HepG2 (cell line): ENCODE results near the gene PPP2R5B. TPM values are rescaled to one million over a fixed set of nuclear protein-coding genes. Genes with fewer than 3 reads are reported as not detected.

ENCODE experiments used
- HNRNPH1 ChIP-seq: fragments of 200-400 bp; formaldehyde crosslinking; optimal IDR thresholded peaks from 2 replicates; pipeline ENCODE3; 2017; ENCODE audit warnings: mild to moderate bottlenecking, low read depth, low read length
- KLF6 ChIP-seq: IDR thresholded peaks from 2 replicates; pipeline ENCODE4 v1.8.0; 2016; ENCODE audit warnings: missing biosample characterization, missing genetic modification reagents
- RORA ChIP-seq: sonication (generic); formaldehyde crosslinking; IDR thresholded peaks from 2 replicates; pipeline ENCODE4 v1.5.0; 2020; ENCODE audit warnings: mild to moderate bottlenecking, missing genetic modification reagents, moderate library complexity
- ZNF180 ChIP-seq: sonication (generic); formaldehyde crosslinking; IDR thresholded peaks from 2 replicates; pipeline ENCODE4 v1.4.0; 2020; ENCODE audit warnings: low read depth, missing genetic modification reagents, borderline replicate concordance
- ZNF235 ChIP-seq: sonication (generic); formaldehyde crosslinking; IDR thresholded peaks from 2 replicates; pipeline ENCODE4 v1.8.1; 2023; ENCODE audit warnings: mild to moderate bottlenecking, missing genetic modification reagents, borderline replicate concordance
- ZNF557 ChIP-seq: sonication (generic); formaldehyde crosslinking; IDR thresholded peaks from 2 replicates; pipeline ENCODE4 v1.4.0; 2020; ENCODE audit warnings: missing genetic modification reagents
- ZNF83 ChIP-seq: sonication (generic); formaldehyde crosslinking; IDR thresholded peaks from 2 replicates; pipeline ENCODE4 v1.4.0; 2020; ENCODE audit warnings: missing genetic modification reagents, mild to moderate bottlenecking, borderline replicate concordance
- polyA plus RNA-seq, 8 experiments: library from polyadenylated mRNA; depleted of rRNA in 3 of 8; stranded (reverse) in 7 of 8; unstranded in 1 of 8; fragments of >200 nt; fragmentation: Illumina TruSeq in 4 of 8; extraction: Trizol in 4 of 8; gene quantifications; 2 replicates each; pipeline versions ENCODE4 v1.2.1 to v1.2.3, GENCODE V29; 2011 to 2016; ENCODE audit warnings: low read depth in 4 of 8, missing spikeins in 1 of 8, mixed read lengths in 1 of 8; ENCODE audit not compliant: insufficient read depth in 1 of 8
- total RNA-seq, 5 experiments: library from RNA; depleted of rRNA; stranded (reverse); fragments of >200 nt; fragmentation: Illumina TruSeq; extraction: Trizol; gene quantifications; 2 replicates each; pipeline ENCODE4 v1.2.3, GENCODE V29; 2016; ENCODE audit warnings: low read depth in 1 of 5
- TF ChIP-seq, protein P1 (sequence below): sonication (generic); formaldehyde crosslinking; IDR thresholded peaks from 2 replicates; pipeline ENCODE4 v1.4.0; 2020; ENCODE audit warnings: low read depth, missing genetic modification reagents
- TF ChIP-seq, protein P2 (sequence below): sonication (generic); formaldehyde crosslinking; IDR thresholded peaks from 2 replicates; pipeline ENCODE4 v1.5.0; 2020; ENCODE audit warnings: missing genetic modification reagents
- TF ChIP-seq, protein P3 (sequence below): sonication (generic); formaldehyde crosslinking; conservative IDR thresholded peaks from 2 replicates; pipeline ENCODE4 v1.8.0; 2022; ENCODE audit warnings: missing genetic modification reagents
- TF ChIP-seq, protein P4 (sequence below): sonication (generic); formaldehyde crosslinking; IDR thresholded peaks from 2 replicates; pipeline ENCODE4 v1.5.0; 2020; ENCODE audit warnings: missing genetic modification reagents, mild to moderate bottlenecking, borderline replicate concordance
- TF ChIP-seq, protein P5 (sequence below): sonication (generic); formaldehyde crosslinking; IDR thresholded peaks from 2 replicates; pipeline ENCODE4 v1.4.0; 2020; ENCODE audit warnings: missing genetic modification reagents
- TF ChIP-seq, protein P6 (sequence below): sonication (generic); formaldehyde crosslinking; IDR thresholded peaks from 2 replicates; pipeline ENCODE4 v1.4.0; 2020; ENCODE audit warnings: missing genetic modification reagents

Gene PPP2R5B
- total and polyA plus RNA-seq, 2 of the 13 experiments (the other 11 are each of a cell fraction or from before 2014, with no cell fraction given), result 2.3 to 8.3 TPM

GRCh38 chr11:64891215-64891848 lies 33.2 kb upstream of the PPP2R5B start (continued):
- TF ChIP-seq, protein P1, sequence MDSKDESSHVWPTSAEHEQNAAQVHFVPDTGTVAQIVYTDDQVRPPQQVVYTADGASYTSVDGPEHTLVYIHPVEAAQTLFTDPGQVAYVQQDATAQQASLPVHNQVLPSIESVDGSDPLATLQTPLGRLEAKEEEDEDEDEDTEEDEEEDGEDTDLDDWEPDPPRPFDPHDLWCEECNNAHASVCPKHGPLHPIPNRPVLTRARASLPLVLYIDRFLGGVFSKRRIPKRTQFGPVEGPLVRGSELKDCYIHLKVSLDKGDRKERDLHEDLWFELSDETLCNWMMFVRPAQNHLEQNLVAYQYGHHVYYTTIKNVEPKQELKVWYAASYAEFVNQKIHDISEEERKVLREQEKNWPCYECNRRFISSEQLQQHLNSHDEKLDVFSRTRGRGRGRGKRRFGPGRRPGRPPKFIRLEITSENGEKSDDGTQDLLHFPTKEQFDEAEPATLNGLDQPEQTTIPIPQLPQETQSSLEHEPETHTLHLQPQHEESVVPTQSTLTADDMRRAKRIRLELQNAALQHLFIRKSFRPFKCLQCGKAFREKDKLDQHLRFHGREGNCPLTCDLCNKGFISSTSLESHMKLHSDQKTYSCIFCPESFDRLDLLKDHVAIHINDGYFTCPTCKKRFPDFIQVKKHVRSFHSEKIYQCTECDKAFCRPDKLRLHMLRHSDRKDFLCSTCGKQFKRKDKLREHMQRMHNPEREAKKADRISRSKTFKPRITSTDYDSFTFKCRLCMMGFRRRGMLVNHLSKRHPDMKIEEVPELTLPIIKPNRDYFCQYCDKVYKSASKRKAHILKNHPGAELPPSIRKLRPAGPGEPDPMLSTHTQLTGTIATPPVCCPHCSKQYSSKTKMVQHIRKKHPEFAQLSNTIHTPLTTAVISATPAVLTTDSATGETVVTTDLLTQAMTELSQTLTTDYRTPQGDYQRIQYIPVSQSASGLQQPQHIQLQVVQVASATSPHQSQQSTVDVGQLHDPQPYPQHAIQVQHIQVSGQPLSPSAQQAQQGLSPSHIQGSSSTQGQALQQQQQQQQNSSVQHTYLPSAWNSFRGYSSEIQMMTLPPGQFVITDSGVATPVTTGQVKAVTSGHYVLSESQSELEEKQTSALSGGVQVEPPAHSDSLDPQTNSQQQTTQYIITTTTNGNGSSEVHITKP (CRISPR knock-in tag), result no peak
- no peak for TF ChIP-seq ZNF557
- TF ChIP-seq RORA (CRISPR knock-in tag), result no peak
- TF ChIP-seq ZNF180, result no peak
- TF ChIP-seq, protein P2, sequence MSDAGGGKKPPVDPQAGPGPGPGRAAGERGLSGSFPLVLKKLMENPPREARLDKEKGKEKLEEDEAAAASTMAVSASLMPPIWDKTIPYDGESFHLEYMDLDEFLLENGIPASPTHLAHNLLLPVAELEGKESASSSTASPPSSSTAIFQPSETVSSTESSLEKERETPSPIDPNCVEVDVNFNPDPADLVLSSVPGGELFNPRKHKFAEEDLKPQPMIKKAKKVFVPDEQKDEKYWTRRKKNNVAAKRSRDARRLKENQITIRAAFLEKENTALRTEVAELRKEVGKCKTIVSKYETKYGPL, result no peak
- TF ChIP-seq, protein P3, sequence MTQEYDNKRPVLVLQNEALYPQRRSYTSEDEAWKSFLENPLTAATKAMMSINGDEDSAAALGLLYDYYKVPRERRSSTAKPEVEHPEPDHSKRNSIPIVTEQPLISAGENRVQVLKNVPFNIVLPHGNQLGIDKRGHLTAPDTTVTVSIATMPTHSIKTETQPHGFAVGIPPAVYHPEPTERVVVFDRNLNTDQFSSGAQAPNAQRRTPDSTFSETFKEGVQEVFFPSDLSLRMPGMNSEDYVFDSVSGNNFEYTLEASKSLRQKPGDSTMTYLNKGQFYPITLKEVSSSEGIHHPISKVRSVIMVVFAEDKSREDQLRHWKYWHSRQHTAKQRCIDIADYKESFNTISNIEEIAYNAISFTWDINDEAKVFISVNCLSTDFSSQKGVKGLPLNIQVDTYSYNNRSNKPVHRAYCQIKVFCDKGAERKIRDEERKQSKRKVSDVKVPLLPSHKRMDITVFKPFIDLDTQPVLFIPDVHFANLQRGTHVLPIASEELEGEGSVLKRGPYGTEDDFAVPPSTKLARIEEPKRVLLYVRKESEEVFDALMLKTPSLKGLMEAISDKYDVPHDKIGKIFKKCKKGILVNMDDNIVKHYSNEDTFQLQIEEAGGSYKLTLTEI (CRISPR knock-in tag), result no peak
- TF ChIP-seq ZNF235 (CRISPR knock-in tag), result no peak
- TF ChIP-seq, protein P4, sequence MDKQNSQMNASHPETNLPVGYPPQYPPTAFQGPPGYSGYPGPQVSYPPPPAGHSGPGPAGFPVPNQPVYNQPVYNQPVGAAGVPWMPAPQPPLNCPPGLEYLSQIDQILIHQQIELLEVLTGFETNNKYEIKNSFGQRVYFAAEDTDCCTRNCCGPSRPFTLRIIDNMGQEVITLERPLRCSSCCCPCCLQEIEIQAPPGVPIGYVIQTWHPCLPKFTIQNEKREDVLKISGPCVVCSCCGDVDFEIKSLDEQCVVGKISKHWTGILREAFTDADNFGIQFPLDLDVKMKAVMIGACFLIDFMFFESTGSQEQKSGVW (CRISPR knock-in tag), result no peak
- no peak for TF ChIP-seq HNRNPH1
- TF ChIP-seq ZNF83 (CRISPR knock-in tag), result no peak
- TF ChIP-seq, protein P5, sequence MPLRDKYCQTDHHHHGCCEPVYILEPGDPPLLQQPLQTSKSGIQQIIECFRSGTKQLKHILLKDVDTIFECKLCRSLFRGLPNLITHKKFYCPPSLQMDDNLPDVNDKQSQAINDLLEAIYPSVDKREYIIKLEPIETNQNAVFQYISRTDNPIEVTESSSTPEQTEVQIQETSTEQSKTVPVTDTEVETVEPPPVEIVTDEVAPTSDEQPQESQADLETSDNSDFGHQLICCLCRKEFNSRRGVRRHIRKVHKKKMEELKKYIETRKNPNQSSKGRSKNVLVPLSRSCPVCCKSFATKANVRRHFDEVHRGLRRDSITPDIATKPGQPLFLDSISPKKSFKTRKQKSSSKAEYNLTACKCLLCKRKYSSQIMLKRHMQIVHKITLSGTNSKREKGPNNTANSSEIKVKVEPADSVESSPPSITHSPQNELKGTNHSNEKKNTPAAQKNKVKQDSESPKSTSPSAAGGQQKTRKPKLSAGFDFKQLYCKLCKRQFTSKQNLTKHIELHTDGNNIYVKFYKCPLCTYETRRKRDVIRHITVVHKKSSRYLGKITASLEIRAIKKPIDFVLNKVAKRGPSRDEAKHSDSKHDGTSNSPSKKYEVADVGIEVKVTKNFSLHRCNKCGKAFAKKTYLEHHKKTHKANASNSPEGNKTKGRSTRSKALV (CRISPR knock-in tag), result no peak
- TF ChIP-seq, protein P6, sequence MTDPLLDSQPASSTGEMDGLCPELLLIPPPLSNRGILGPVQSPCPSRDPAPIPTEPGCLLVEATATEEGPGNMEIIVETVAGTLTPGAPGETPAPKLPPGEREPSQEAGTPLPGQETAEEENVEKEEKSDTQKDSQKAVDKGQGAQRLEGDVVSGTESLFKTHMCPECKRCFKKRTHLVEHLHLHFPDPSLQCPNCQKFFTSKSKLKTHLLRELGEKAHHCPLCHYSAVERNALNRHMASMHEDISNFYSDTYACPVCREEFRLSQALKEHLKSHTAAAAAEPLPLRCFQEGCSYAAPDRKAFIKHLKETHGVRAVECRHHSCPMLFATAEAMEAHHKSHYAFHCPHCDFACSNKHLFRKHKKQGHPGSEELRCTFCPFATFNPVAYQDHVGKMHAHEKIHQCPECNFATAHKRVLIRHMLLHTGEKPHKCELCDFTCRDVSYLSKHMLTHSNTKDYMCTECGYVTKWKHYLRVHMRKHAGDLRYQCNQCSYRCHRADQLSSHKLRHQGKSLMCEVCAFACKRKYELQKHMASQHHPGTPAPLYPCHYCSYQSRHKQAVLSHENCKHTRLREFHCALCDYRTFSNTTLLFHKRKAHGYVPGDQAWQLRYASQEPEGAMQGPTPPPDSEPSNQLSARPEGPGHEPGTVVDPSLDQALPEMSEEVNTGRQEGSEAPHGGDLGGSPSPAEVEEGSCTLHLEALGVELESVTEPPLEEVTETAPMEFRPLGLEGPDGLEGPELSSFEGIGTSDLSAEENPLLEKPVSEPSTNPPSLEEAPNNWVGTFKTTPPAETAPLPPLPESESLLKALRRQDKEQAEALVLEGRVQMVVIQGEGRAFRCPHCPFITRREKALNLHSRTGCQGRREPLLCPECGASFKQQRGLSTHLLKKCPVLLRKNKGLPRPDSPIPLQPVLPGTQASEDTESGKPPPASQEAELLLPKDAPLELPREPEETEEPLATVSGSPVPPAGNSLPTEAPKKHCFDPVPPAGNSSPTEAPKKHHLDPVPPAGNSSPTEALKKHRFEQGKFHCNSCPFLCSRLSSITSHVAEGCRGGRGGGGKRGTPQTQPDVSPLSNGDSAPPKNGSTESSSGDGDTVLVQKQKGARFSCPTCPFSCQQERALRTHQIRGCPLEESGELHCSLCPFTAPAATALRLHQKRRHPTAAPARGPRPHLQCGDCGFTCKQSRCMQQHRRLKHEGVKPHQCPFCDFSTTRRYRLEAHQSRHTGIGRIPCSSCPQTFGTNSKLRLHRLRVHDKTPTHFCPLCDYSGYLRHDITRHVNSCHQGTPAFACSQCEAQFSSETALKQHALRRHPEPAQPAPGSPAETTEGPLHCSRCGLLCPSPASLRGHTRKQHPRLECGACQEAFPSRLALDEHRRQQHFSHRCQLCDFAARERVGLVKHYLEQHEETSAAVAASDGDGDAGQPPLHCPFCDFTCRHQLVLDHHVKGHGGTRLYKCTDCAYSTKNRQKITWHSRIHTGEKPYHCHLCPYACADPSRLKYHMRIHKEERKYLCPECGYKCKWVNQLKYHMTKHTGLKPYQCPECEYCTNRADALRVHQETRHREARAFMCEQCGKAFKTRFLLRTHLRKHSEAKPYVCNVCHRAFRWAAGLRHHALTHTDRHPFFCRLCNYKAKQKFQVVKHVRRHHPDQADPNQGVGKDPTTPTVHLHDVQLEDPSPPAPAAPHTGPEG (CRISPR knock-in tag), result 0 out of 2 replicates have a peak, but pooled peaks have one; percentile 25
- no peak for TF ChIP-seq KLF6
